Activated CD4-positive, alpha-beta T cell treated with anti-CD3 and anti-CD28 coated beads, Interleukin-2, amount 50 U/mL, for 4 hours (primary cell): Measurements from ENCODE around the gene PLEKHA8.

Experiments
- DNase-seq, 2 experiments: peaks; one replicate each; pipeline ENCODE4 v3.0.0-alpha.2; 2020

PLEKHA8 gene

DNA sequence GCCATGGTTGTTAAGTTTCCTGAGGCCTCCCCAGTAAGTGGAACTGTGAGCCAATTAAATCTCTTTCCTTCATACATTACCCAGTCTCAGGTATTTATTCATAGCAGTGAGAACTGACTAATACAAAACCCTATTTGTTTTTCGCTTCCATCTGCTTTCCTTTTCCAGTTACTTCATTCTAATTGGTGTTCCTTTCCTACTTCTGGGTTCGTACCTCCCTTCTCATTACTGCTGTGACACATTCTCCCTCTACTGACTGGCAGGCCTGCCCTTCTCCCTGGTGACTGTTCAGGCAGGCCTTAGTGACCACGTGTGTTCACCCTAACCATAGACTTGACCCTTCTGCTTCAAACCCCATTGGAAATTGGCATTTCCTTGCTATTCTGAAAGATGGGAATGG lies 144.2 kb downstream of the PLEKHA8 start:
- no peak for DNase-seq

DNA sequence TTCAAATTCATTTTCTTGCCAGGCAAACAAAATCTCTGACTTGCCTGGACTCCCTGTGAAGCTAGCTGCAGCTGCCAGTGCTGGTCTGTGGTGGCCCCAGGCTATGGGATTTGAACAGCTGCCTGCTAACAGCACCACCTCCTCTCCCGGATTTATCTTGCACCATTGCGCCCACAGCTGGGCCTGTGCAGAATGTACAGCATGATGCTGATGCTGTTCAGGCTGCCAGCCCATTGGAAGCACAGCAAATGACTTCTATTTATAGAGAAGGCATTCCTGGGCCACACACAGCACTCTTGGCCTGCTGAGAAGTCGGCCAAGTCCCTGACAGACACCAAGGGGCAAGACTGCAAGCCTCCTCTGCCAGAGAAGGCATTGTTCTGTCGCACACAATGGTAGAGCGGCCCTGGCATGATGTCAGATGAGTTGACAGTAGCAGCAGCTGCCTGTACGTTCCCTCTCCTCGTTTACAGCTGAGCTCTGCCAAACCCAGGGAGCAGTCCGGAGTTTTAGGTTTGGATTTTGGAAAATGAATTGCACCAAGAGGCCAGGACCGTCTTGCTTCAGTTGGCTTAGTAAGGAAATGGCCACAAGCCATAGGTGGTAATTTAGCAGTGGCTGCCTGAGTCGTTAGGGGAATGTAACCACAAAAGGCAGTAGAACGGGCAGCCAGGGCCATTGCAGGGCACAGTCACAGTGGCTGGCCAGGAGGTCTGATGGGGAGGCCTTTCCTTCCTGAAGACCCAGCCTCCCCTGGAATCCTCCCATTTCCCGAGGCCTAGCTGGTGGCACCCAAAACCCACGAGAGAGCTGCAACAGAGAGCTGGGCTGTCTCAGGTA lies 145.1 kb downstream of the PLEKHA8 start:
- no peak for DNase-seq

DNA sequence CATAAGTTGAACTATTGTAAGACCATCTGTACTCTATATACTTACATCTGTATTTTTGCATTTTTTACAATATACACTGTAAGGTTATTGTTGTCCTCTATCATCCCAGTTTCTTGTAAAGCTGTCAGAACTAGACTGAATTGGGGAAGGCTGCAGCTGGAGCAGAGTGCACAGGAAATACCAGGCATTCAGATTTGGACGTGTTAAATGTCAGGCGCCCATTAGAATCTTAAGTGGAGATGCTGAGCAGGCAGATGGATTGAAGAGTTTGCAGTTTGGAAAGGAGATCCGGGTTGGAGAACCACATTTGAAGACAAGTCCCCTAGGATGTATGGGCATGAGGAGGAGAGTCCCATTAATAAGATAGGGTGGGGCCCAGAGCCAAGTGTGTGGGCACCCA lies 147.0 kb downstream of the PLEKHA8 start:
- DNase-seq, result no peak

DNA sequence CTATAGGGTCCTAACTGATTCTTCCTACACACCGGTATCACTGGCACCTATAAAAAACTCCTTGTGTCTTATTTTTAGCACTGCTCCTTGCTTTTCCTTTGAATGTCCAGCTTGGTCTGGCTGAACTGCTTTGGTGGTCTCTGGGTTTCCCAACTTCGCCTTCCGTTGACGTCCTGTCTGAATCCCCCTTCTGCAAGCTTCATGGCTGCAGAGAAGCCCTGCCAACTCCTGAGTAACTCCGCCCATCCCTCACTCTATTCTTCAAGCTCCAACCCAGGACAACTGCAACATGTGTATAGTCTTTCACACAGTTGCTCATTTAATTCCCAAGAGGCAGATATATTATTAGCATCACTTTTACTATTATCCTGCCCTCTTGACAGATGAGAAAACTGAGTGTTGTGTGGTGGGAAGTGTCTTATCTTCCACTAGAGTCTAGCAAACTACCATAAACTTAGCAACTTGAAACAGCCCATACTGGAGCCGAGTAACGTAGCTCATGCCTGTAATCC lies 147.5 kb downstream of the PLEKHA8 start:
- no peak for DNase-seq

DNA sequence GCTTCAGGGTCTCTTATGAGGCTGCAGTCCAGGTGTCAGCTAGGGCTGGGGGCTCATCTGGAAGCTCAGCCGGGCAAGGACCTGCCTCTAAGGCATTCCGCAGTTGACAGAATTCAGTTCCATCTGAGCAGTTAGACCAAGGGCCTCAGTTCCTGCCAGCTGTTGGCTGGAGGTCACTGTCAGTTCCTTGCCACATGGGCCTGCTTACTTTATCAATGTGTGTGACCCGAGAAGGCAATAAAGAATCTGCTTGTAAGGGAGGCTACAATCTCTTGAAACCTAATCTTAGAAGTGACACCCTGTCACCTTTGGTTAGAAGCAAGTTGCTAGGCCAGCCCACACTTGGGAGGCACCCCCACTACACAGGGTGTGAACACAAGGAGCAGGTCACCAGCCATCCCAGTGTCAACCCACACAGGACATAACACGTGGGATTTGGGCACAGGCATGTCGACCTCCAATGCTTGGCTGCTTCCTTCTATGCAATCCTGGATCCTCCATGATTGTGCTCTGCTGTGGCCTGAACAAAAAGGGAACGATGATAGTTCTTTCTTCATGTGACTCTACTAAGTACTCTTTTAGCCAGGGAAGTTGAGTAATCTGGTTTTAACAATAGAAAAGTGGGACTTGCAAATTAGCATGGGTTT lies 148.4 kb downstream of the PLEKHA8 start:
- DNase-seq, result no peak

DNA sequence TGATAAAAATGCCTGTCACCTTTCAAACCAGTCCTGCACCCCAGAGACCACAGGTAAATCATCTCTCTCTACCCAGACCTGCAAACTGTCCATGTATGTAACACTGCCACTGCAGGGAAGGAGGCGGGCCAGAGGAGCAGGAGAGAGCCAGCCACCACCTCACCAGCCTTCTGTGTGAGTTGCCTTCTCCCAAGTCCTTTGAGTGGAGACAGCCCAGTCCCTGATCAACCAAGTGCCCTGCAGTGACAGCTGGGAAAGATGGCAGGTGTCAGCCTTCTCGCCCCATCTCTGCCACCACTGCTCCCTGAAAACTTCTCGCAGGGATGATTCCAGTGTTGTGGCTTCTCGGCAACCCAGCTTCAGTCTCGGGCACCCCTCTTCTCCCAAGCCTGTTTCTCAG lies 149.0 kb downstream of the PLEKHA8 start:
- DNase-seq, result no peak

DNA sequence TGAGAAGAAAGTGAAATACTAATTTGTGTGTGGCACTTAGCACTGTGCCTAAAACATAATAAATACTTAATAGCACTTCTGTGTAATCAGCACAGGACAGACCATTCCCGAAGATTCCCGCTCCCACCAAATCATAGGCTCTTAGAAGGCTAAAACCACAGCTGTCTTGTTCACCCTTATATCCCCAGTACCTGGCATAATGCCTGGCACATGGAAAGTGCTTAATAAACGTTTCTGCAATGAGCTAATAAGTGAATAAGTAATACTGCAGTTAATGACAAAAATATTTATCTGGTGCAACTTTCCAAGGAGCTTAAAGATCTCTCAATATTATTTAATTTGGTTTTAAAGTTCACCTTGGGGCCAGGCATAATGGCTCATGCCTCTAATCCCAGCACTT lies 149.8 kb downstream of the PLEKHA8 start:
- DNase-seq, result no peak

DNA sequence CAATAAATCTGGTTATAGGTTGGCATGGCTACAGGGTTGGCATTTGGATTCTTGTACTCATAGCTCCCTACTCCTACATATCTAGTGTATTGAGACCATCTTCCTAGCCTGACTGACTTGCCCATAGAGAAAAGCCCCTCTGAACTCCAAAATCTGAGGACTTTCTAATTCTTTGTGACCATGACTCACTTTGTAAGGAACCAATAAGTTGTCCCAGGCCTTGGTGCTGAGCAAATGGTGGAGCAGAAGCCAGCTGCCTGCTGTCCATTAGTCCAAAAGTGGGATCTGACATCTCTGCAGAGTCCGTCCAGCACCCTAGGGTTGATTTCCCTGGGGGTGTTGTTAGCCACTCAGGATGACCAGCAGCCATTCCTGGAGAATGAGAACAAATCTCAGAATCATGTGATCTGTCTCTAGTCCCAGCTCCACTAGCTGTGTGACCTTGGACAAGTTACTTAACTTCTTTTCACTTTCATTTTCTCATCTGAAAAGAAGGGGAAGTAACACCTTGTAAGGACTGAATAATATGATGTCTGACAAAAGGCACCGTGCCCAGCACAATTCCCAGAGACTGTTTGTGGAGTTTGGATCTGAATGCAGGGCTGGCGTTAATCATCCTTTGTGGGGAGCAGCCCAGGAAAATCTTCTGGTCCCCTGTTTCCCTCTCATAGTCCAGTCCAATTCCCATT lies 150.7 kb downstream of the PLEKHA8 start:
- DNase-seq, result no peak
